K562 (cell line): ENCODE data around the gene TMEM72. TPM values are rescaled to one million over a fixed set of nuclear protein-coding genes. Genes with fewer than 3 reads are reported as not detected.

ENCODE experiments used
- ATAC-seq: fragments of 200-7000 bp; cut with Tn5 transposase; 3 replicates; pipeline ENCODE4 v1.9.1; 2020; ENCODE audit warnings: moderate library complexity
- BruUV-seq: library from RNA; stranded (reverse); fragments of 400-500 nt; replicated peaks from 2 replicates; lab custom pipeline; 2021; lab: Mats Ljungman, UMichigan
- CTCF ChIA-PET: fragments of 300-600 bp; formaldehyde crosslinking; extraction: SDS; loops from one replicate; lab custom pipeline; 2021; ENCODE audit warnings: low intra/inter-chr PET ratio; lab: Yijun Ruan, JAX
- POLR2A ChIA-PET: fragments of 300-600, 350-650 bp; sonication (Branson Sonifier 250); formaldehyde crosslinking; extraction: SDS; loops from one replicate; lab custom pipeline; 2021; ENCODE audit warnings: antibody characterized with exemption, inconsistent platforms; lab: Yijun Ruan, JAX
- DNase-seq, 4 experiments: peaks; one replicate each; pipeline versions ENCODE4 v3.0.0 to v3.0.0-alpha.2; 2011 to 2018; ENCODE audit warnings: low spot score in 3 of 4, mixed read lengths in 3 of 4; ENCODE audit errors: extremely low read depth in 1 of 4
- FAIRE-seq: peaks from 2 replicates; lab custom pipeline; 2011; peaks lifted over from hg19 to GRCh38; lab: Jason Lieb, UNC
- H2AFZ ChIP-seq: 2 replicates; pipeline ENCODE4 v1.6.0; 2011; ENCODE audit warnings: low read depth, low read length, control low read depth, inconsistent platforms
- H3K27ac ChIP-seq: fragments of 200-600 bp; 3 replicates; pipeline ENCODE4 v1.8.0; 2011; ENCODE audit warnings: low read depth, mild to moderate bottlenecking, control low read depth, inconsistent platforms, low read length, moderate library complexity, mixed read lengths; ENCODE audit errors: extremely low read depth
- H3K27me3 ChIP-seq, 2 experiments: fragments of 300-600 bp in 1 of 2; 2 replicates in 1 of 2; 3 replicates in 1 of 2; pipeline versions ENCODE4 v1.6.0 to v1.8.0; 2011; ENCODE audit warnings: inconsistent platforms in 2 of 2, low read length in 2 of 2, mild to moderate bottlenecking in 1 of 2, mixed read lengths in 1 of 2, moderate library complexity in 1 of 2; ENCODE audit not compliant: control insufficient read depth in 2 of 2, insufficient read depth in 2 of 2
- H3K36me3 ChIP-seq: fragments of 300-600 bp; 3 replicates; pipeline ENCODE4 v1.8.0; 2011; ENCODE audit warnings: mild to moderate bottlenecking, low read length, inconsistent platforms; ENCODE audit not compliant: control insufficient read depth, insufficient read depth
- H3K4me1 ChIP-seq, 2 experiments: fragments of 200-600 bp in 1 of 2; replicated peaks in 1 of 2; 2 replicates in 1 of 2; 3 replicates in 1 of 2; pipeline versions ENCODE4 v1.5.1 to v1.8.0; 2011; ENCODE audit warnings: inconsistent platforms in 2 of 2, low read length in 2 of 2, mild to moderate bottlenecking in 1 of 2, mixed read lengths in 1 of 2, moderate library complexity in 1 of 2; ENCODE audit not compliant: control insufficient read depth in 2 of 2, insufficient read depth in 2 of 2
- H3K4me2 ChIP-seq: 2 replicates; pipeline ENCODE4 v1.6.1; 2011; ENCODE audit warnings: low read length, control low read depth, inconsistent platforms, mixed read lengths; ENCODE audit not compliant: insufficient read depth
- H3K4me3 ChIP-seq: fragments of 200-600 bp; sonication (generic), shearing (Covaris generic); 2 replicates; pipeline ENCODE4 v1.5.1; 2016; ENCODE audit warnings: control low read depth, inconsistent platforms
- H3K79me2 ChIP-seq: fragments of 200-600 bp; 3 replicates; pipeline ENCODE4 v1.8.0; 2011; ENCODE audit warnings: low read length, inconsistent platforms; ENCODE audit not compliant: control insufficient read depth, insufficient read depth
- H3K9ac ChIP-seq, 2 experiments: 2 replicates each; pipeline versions ENCODE4 v1.6.0 to v1.6.1; 2011; ENCODE audit warnings: low read depth in 2 of 2, low read length in 2 of 2, control low read depth in 1 of 2, inconsistent platforms in 1 of 2, mild to moderate bottlenecking in 1 of 2, mixed read lengths in 1 of 2; ENCODE audit not compliant: insufficient read depth in 1 of 2
- H3K9me1 ChIP-seq: one replicate; pipeline ENCODE4 v1.6.0; 2011; ENCODE audit warnings: inconsistent platforms, mild to moderate bottlenecking, low read length, moderate library complexity; ENCODE audit not compliant: control insufficient read depth, insufficient read depth
- H3K9me3 ChIP-seq: replicated peaks from 2 replicates; pipeline ENCODE4 v1.5.1; 2011; ENCODE audit warnings: low read depth, low read length, inconsistent platforms; ENCODE audit not compliant: control insufficient read depth, insufficient read depth
- H4K20me1 ChIP-seq: replicated peaks from 2 replicates; pipeline ENCODE4 v1.6.1; 2011; ENCODE audit warnings: low read length, inconsistent platforms, mixed read lengths; ENCODE audit not compliant: control insufficient read depth, insufficient read depth
- CREBBP ChIP-seq: IDR thresholded peaks from one replicate; pipeline ENCODE4 v1.6.1; 2012; ENCODE audit warnings: low read depth, mild to moderate bottlenecking, control low read depth, inconsistent platforms, low read length
- GATAD2A ChIP-seq: fragments of 450-650 bp; IDR thresholded peaks from 2 replicates; pipeline ENCODE4 v1.6.1; 2017
- KDM4B ChIP-seq, 2 experiments: fragments of 450-650 bp in 1 of 2; sonication (generic) in 1 of 2; IDR thresholded peaks; 2 replicates each; pipeline ENCODE4 v1.6.1; 2016 to 2017; ENCODE audit warnings: borderline replicate concordance in 2 of 2, antibody characterized with exemption in 1 of 2, low read depth in 1 of 2, mild to moderate bottlenecking in 1 of 2
- MEF2D ChIP-seq: conservative IDR thresholded peaks from 2 replicates; pipeline ENCODE4 v1.6.1; 2016; ENCODE audit warnings: low read depth, missing genetic modification characterization, missing compliant biosample characterization
- PRDM10 ChIP-seq: fragments of 450-650 bp; IDR thresholded peaks from 2 replicates; pipeline ENCODE4 v1.6.1; 2018; ENCODE audit not compliant: partially characterized antibody
- PTTG1 ChIP-seq: fragments of 450-650 bp; IDR thresholded peaks from 2 replicates; pipeline ENCODE4 v1.6.1; 2016; ENCODE audit warnings: low read depth, mild to moderate bottlenecking, missing genetic modification characterization, missing compliant biosample characterization
- RCOR1 ChIP-seq, 2 experiments: IDR thresholded peaks; 2 replicates each; pipeline ENCODE4 v1.6.1; 2012; ENCODE audit warnings: low read depth in 2 of 2, low read length in 2 of 2, borderline replicate concordance in 1 of 2, improper control_type of control experiment in 1 of 2
- ZNF395 ChIP-seq: fragments of 200-800 bp; sonication (Bioruptor generic); IDR thresholded peaks from 2 replicates; pipeline ENCODE4 v1.6.1; 2017; ENCODE audit warnings: missing genetic modification characterization, missing compliant biosample characterization
- WGBS: fragments of 100-300 bp; shearing (Covaris generic); methylation state at CpG from one replicate; pipeline ENCODE4 v1.1.6; 2016; ENCODE audit warnings: low coverage, mixed read lengths; ENCODE audit not compliant: insufficient coverage; ENCODE audit errors: missing lambda C conversion rate; 5-methylcytosine and 5-hydroxymethylcytosine counted together
- in situ Hi-C: fragments of 300-500 bp; cut with MboI; formaldehyde crosslinking; loops from 4 replicates; pipeline ENCODE4 v1.15.0; 2018; ENCODE audit warnings: inconsistent platforms, mixed read lengths
- intact Hi-C: fragments of 100-400 bp; cut with micrococcal nuclease; formaldehyde crosslinking; loops from 2 replicates; pipeline ENCODE4 v1.14.2; 2022
- polyA plus RNA-seq, 8 experiments: library from polyadenylated mRNA; depleted of rRNA in 4 of 8; stranded (reverse) in 5 of 8; unstranded in 3 of 8; fragments of >200 nt; fragmentation: Nextera tagmentation in 2 of 8; fragmentation: Illumina TruSeq in 1 of 8; extraction: Ambion mirVana in 2 of 8; extraction: Trizol in 1 of 8; gene quantifications; 2 replicates each; pipeline versions ENCODE4 v1.2.1 to v1.2.3, GENCODE V29; 2011 to 2014; ENCODE audit warnings: inconsistent platforms in 1 of 8, missing spikeins in 1 of 8
- total RNA-seq, 7 experiments: library from RNA; depleted of rRNA in 6 of 7; stranded (reverse); fragments of >200 nt in 6 of 7; fragmentation: Illumina TruSeq in 2 of 7; extraction: Trizol in 2 of 7; gene quantifications; 2 replicates each; pipeline versions ENCODE4 v1.2.1 to v1.2.3, GENCODE V29; 2011 to 2021; ENCODE audit warnings: low replicate concordance in 1 of 7

TMEM72 gene
- total and polyA plus RNA-seq, 9 of the 15 experiments (the other 6 are each of a cell fraction or from before 2014, with no cell fraction given), result not detected

GRCh38 chr10:44894691-44895090 is 16.4 kb upstream of the TMEM72 start:
- DNase-seq, result no peak
- intact Hi-C loops (no loop called here), in situ Hi-C loops (no loop called here)
- Histone ChIP-seq H3K4me3 (no peak overlapping the region), H3K4me2 (no peak overlapping the region), H3K36me3 (no peaks in the 10 kb centered on the region), H3K9me1 (no peaks in the 10 kb centered on the region), H3K9ac (no peak overlapping the region), H4K20me1 (0 out of 2 replicates have a peak, but pooled peaks cover 3% of the 10 kb centered on the region), H3K4me1 (no peaks in the 10 kb centered on the region), H2AFZ (no peak overlapping the region), H3K27ac (no peak overlapping the region), H3K79me2 (no peaks in the 10 kb centered on the region), H3K27me3 (peaks cover 7 to 23% of the 10 kb centered on the region in 2 experiments; a peak in 3 of 5 replicates), H3K9me3 (no peaks in the 10 kb centered on the region)
- ATAC-seq, result no peak
- CTCF ChIA-PET, result no interaction called here
- no peak for FAIRE-seq
- POLR2A ChIA-PET, result no interaction called here
- 0% methylated on average over 4 of the region's 4 CpGs for WGBS
- no TSS peak for BruUV-seq
- no peak for TF ChIP-seq GATAD2A
- TF ChIP-seq KDM4B (IDR thresholded peaks at IDR 0.05; ENCODE audit: borderline replicate concordance in 2 of 2, low read depth in 1 of 2), result no peak
- TF ChIP-seq MEF2D (tag), result no peak
- no peak for TF ChIP-seq PRDM10
- TF ChIP-seq RCOR1 (IDR thresholded peaks at IDR 0.05; ENCODE audit: borderline replicate concordance in 1 of 2, low read depth in 2 of 2, low read length in 2 of 2), result no peak
- no peak for TF ChIP-seq ZNF395 (CRISPR knock-in tag)
- TF ChIP-seq PTTG1, result no peak
- no peak for TF ChIP-seq CREBBP
